ENCODE results near the gene P3H2. TPM values are rescaled to one million over a fixed set of nuclear protein-coding genes. Genes with fewer than 3 reads are reported as not detected.

Gene P3H2
- total and polyA plus RNA-seq, 2 experiments from 2014 or later = 4.7 to 14.9 TPM

DNA sequence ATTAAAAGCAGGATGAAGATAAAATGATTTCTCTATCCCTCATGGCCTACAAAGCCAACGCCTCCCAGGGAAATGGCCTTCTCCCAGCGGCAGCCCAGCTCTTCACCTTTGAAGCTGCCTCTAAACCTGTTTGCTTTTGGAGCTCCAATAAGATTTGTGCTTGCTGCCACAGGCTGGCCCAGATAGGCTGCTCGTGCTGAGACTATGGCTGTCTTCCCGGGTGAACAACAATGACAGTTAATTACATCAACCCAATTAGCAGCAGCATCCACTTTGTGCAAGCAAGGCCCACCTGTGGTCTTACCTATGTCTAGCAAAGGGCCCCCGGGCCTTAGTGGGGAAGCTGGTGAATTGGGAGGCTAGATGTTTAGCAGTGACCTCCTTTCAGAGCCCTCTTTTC lies 179.6 kb downstream of the P3H2 start:
- H2AFZ ChIP-seq = no peak overlapping the region

DNA sequence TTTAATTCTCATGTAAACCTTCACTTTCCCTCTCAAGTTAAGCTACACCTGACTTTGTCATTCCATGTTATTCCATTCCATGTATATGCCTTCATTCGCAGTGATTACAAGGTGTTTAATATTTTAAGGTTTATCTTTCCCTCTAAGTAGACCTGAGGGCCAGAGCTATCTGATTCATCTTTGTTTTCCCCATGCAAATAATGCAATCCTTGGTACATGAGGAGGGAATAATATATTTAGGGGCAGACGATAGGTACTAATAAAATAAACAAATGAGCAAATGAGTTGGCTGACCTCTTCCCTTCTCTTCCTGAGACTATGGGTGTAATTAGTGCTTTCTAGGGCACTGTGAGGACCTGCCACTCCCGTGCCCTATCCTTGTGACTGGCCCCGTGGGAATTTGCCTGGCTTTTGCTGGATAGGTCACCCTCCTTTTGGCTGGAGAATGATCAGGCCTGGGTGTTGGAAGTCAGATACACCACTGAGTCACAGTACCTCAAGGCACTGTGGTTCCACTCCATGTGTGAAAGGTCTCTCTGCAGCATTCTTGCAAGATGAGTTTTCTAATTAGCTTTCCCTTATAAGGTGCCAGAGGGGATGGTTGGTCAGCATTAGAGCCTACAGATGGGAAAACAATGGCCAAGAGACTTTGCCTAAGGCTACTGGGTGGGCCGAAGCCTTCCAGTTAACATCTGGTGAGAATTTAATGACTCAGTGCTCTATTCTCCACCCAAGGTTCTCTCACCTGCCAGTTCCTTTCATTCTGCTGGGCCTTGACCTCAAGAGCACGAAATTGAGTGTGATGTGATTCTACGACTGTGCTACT lies 183.2 kb downstream of the P3H2 start:
- 22 to 27% methylated on average over 7 of the region's 7 CpGs for WGBS, 2 experiments (ENCODE audit: low coverage in 1 of 2, low lambda C conversion rate in 2 of 2, missing lambda C conversion rate in 2 of 2)
- Histone ChIP-seq H3K27ac (peak overlapping the region; percentile 72), H3K27me3 (replicated peaks; ENCODE audit: insufficient read depth) (no peaks in the 10 kb centered on the region), H2AFZ (no peak overlapping the region), H3K9me2 (ENCODE audit: insufficient read depth) (no peaks in the 10 kb centered on the region), H4K20me1 (ENCODE audit: insufficient read depth) (no peaks in the 10 kb centered on the region), H3F3A (ENCODE audit: insufficient read depth) (peaks cover 19% of the 10 kb centered on the region), H3K4me1 (ENCODE audit: insufficient read depth) (peaks cover 32% of the 10 kb centered on the region), H3K79me2 (ENCODE audit: insufficient read depth) (no peaks in the 10 kb centered on the region), H3K4me2 (ENCODE audit: unreplicated experiment) (peak overlapping the region; percentile 33), H3K9me3 (ENCODE audit: low read depth) (no peaks in the 10 kb centered on the region), H3K4me3 (no peak overlapping the region), H3K36me3 (ENCODE audit: low read depth) (no peaks in the 10 kb centered on the region), H3K9ac (no peak overlapping the region; the same call in 1 of the 2 replicates)
- peak; percentile 99 for DNase-seq
- in situ Hi-C loops (cut with MboI) = no loop called here
- TF ChIP-seq EZH2 (IDR thresholded peaks at IDR 0.05; ENCODE audit: insufficient read depth, poor library complexity, severe bottlenecking) (no peak), EZH2phosphoT487 (IDR thresholded peaks at IDR 0.05; ENCODE audit: insufficient read depth, low read depth) (peak; percentile 86; the same call in 1 of the 2 replicates)

More for the DNA sequence above, 179.6 kb downstream of the P3H2 start:
- no peaks in the 10 kb centered on the region for H3K9me2 ChIP-seq (ENCODE audit: insufficient read depth)
- 94 to 95% methylated on average over 5 of the region's 5 CpGs for WGBS, 2 experiments (ENCODE audit: low coverage in 1 of 2, low lambda C conversion rate in 2 of 2, missing lambda C conversion rate in 2 of 2)
- TF ChIP-seq EZH2 (IDR thresholded peaks at IDR 0.05; ENCODE audit: insufficient read depth, poor library complexity, severe bottlenecking) (no peak), EZH2phosphoT487 (IDR thresholded peaks at IDR 0.05; ENCODE audit: insufficient read depth, low read depth) (no peak)
- H4K20me1 ChIP-seq (ENCODE audit: insufficient read depth) = no peaks in the 10 kb centered on the region
- no peak for DNase-seq
- no peak overlapping the region for H3K4me3 ChIP-seq
- peaks cover 30% of the 10 kb centered on the region for H3K4me1 ChIP-seq (ENCODE audit: insufficient read depth)
- peaks cover 17% of the 10 kb centered on the region for H3F3A ChIP-seq (ENCODE audit: insufficient read depth)
- H3K27ac ChIP-seq = no peak overlapping the region
- no peaks in the 10 kb centered on the region for H3K9me3 ChIP-seq (ENCODE audit: low read depth)
- H3K9ac ChIP-seq = no peak overlapping the region
- H3K79me2 ChIP-seq (ENCODE audit: insufficient read depth) = no peaks in the 10 kb centered on the region
- H3K4me2 ChIP-seq (ENCODE audit: unreplicated experiment) = no peak overlapping the region
- in situ Hi-C loops (cut with MboI) = loop anchor here (5.0 kb wide), 1 partner anchor 664 kb away; no protein-coding TSS in a partner anchor
- H3K36me3 ChIP-seq (ENCODE audit: low read depth) = no peaks in the 10 kb centered on the region
- H3K27me3 ChIP-seq (replicated peaks; ENCODE audit: insufficient read depth) = no peaks in the 10 kb centered on the region

DNA sequence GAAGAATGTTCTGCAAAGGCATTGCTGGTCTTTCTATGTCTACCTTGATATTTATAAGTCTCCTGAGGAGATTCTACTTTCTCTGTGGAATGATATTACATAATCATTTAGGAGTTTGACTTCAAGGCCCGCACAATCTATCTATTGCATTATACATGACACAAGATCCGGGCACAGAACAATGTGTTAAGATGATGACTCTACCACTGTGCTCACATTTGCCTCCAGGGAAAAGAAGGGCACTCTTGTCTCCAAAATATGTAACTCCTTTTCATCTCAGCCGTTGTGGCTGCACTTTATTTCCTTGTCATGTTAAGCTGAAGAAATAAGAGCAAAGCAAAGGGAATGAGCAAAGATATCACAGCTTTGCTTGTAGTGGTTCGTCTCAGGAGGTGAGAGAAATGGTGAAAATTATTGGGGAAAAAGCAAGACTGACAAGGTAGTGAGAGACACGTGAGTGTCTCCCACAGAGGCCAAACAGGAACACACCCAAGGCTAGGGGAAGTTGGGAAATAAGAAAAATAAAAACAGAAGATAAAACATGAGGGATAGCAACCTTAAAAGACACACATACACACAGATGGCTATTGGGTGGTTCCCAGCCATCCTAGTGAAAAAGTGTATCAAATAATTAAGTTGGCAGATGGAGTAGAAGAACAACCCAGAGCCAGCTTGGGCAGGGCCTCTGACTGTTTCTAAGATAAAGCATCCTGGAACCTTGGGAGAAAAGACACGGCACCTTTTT lies 184.3 kb downstream of the P3H2 start:
- DNase-seq = peak; percentile 22
- Histone ChIP-seq H3K9me3 (ENCODE audit: low read depth) (no peaks in the 10 kb centered on the region), H3K27ac (peak overlapping the region; percentile 72; the same call in 1 of the 2 replicates), H2AFZ (no peak overlapping the region), H4K20me1 (ENCODE audit: insufficient read depth) (no peaks in the 10 kb centered on the region), H3K36me3 (ENCODE audit: low read depth) (no peaks in the 10 kb centered on the region), H3K9me2 (ENCODE audit: insufficient read depth) (no peaks in the 10 kb centered on the region), H3F3A (ENCODE audit: insufficient read depth) (peaks cover 19% of the 10 kb centered on the region), H3K4me2 (ENCODE audit: unreplicated experiment) (peak overlapping the region; percentile 33), H3K4me1 (ENCODE audit: insufficient read depth) (peaks cover 24% of the 10 kb centered on the region), H3K79me2 (ENCODE audit: insufficient read depth) (no peaks in the 10 kb centered on the region), H3K4me3 (no peak overlapping the region), H3K9ac (no peak overlapping the region), H3K27me3 (replicated peaks; ENCODE audit: insufficient read depth) (no peaks in the 10 kb centered on the region)
- no peak for TF ChIP-seq EZH2 (IDR thresholded peaks at IDR 0.05; ENCODE audit: insufficient read depth, poor library complexity, severe bottlenecking)
- TF ChIP-seq EZH2phosphoT487 (IDR thresholded peaks at IDR 0.05; ENCODE audit: insufficient read depth, low read depth) = no peak
- in situ Hi-C loops (cut with MboI) = no loop called here
- WGBS, 2 experiments (ENCODE audit: low coverage in 1 of 2, low lambda C conversion rate in 2 of 2, missing lambda C conversion rate in 2 of 2) = 83 to 85% methylated on average over 6 of the region's 6 CpGs
